Fibroblast of lung (primary cell): ENCODE measurements around the gene CCDC6.
"Not testable (repeated sequence)": the region's sequence is repeated elsewhere in the genome, so short reads cannot be mapped to it uniquely, and the experiment has no call there.

ENCODE experiments used
- EZH2 ChIP-seq: IDR thresholded peaks from 2 replicates; pipeline ENCODE4 v1.5.1; 2012; ENCODE audit warnings: low read length, control low read depth, mild to moderate bottlenecking; ENCODE audit errors: missing control alignments
- TF ChIP-seq, protein P1 (sequence below), 2 donors: IDR thresholded peaks in 1 of 2; conservative IDR thresholded peaks in 1 of 2; 1 replicate in 1 of 2; 2 replicates in 1 of 2; pipeline ENCODE4 v1.5.1; 2011 to 2012; ENCODE audit warnings: low read length in 2 of 2, control low read depth in 1 of 2, inconsistent platforms in 1 of 2, low read depth in 1 of 2, mild to moderate bottlenecking in 1 of 2

GRCh38 chr10:59785476-59785875 is 120.9 kb downstream of the CCDC6 start:
- TF ChIP-seq, protein P1, sequence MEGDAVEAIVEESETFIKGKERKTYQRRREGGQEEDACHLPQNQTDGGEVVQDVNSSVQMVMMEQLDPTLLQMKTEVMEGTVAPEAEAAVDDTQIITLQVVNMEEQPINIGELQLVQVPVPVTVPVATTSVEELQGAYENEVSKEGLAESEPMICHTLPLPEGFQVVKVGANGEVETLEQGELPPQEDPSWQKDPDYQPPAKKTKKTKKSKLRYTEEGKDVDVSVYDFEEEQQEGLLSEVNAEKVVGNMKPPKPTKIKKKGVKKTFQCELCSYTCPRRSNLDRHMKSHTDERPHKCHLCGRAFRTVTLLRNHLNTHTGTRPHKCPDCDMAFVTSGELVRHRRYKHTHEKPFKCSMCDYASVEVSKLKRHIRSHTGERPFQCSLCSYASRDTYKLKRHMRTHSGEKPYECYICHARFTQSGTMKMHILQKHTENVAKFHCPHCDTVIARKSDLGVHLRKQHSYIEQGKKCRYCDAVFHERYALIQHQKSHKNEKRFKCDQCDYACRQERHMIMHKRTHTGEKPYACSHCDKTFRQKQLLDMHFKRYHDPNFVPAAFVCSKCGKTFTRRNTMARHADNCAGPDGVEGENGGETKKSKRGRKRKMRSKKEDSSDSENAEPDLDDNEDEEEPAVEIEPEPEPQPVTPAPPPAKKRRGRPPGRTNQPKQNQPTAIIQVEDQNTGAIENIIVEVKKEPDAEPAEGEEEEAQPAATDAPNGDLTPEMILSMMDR (conservative IDR thresholded peaks at IDR 0.05 in 1 of 2, IDR thresholded peaks at IDR 0.05 in 1 of 2; ENCODE audit: low read depth in 1 of 2, low read length in 2 of 2) = not testable (repeated sequence)
- not testable (repeated sequence) for TF ChIP-seq EZH2
